NT2/D1 (cell line): ENCODE data around the gene TOMM20.

ENCODE experiments used
- SUZ12 ChIP-seq: IDR thresholded peaks from 2 replicates; pipeline ENCODE4 v1.6.1; 2011; ENCODE audit not compliant: insufficient read length, insufficient read depth; ENCODE audit errors: extremely low read depth
- YY1 ChIP-seq: IDR thresholded peaks from 2 replicates; pipeline ENCODE4 v1.6.1; 2011; ENCODE audit not compliant: insufficient read length, insufficient read depth
- ZNF274 ChIP-seq: IDR thresholded peaks from 2 replicates; pipeline ENCODE4 v1.6.1; 2011; ENCODE audit warnings: mild to moderate bottlenecking, low read depth, low read length

DNA sequence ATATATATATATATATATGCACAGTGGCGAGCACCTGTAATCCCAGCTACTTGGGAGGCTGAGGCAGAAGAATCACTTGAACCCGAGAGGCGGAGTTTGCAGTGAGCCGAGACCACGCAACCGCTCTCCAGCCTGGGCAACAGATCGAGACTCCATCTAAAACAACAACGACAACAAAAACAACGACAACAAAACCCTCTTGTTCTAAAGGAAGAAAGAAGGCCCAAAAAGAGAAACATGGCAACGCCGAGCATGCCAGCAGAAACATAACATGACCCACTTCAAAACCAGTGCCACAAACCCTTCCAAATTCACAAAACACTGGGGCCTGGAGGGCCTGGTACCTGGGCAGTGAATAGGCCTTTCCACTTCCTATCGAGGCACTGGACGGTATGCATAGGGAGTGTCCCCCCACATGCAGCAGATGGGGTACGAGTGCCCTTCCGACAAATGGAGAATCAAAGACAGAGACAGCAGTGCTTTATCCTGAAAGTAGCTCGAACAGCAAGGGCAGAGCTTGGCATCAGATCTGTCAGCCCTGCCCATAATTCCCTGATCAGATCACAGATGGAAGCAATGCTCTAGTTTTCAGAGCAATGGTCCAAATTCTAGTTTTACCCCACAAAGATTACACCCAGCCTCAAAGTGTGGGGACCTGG, 52.0 kb downstream of the TOMM20 start:
- TF ChIP-seq ZNF274 (no peak), SUZ12 (no peak), YY1 (no peak)
